ENCODE data around the gene JPT2.

DNA sequence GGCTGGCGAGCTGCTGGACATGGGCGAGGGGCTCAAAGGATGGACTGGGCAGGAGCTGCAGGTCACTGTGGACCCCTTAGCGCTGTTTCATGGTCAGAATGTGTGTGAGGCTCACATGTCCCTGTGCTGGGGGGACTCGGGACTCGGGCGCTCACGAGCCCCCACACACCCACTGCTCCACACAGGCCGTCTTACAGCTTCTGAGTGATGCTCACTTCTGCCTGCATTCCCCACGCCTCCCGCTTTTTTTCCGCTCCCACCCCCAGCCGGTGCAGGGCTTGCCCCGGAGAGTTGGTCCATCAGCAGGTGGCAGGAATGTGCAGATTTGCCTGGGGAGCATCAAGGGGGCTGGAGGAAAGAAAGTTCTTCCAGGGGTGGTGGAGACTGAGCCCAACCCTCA lies 20.2 kb upstream of the JPT2 start:
- TF ChIP-seq CTCF (conservative IDR thresholded peaks at IDR 0.05 in 1 of 2, IDR thresholded peaks at IDR 0.05 in 1 of 2; ENCODE audit: low read depth in 1 of 2, low read length in 2 of 2) = no peak
- TF ChIP-seq EZH2 (IDR thresholded peaks at IDR 0.05; ENCODE audit: low read length, missing control alignments) = no peak
